HG02973 (cell line): ENCODE measurements around the gene TNFSF13.

Experiments
- ATAC-seq: cut with Tn5 transposase; IDR thresholded peaks from one replicate; pipeline ENCODE4 v1.9.1; 2021; ENCODE audit warnings: moderate library complexity; ENCODE audit not compliant: unreplicated experiment

Gene TNFSF13

GRCh38 chr17:7573324-7574080, 15.0 kb downstream of the TNFSF13 start:
- ATAC-seq: no peak

GRCh38 chr17:7574176-7574953, 15.8 kb downstream of the TNFSF13 start:
- ATAC-seq: no peak

DNA sequence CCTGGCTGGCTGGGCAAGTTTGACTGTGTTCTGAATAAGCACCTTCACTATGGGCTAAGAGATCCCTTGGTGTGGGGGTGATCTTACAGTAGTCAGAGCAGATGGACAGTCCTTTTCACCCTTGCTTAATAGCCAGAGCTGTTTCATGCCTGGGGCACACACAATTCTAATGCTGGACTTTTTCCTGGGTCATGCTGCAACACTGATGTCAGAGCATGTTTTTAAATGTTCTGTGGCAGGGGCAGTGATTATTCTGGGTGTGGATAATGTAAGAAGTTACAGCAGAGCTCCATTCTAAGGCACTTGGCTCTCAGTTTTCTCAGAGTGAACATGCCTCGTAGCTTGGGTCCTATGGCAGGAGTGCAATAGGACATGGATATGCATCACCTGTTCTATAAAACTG, 16.9 kb downstream of the TNFSF13 start:
- no peak for ATAC-seq

DNA sequence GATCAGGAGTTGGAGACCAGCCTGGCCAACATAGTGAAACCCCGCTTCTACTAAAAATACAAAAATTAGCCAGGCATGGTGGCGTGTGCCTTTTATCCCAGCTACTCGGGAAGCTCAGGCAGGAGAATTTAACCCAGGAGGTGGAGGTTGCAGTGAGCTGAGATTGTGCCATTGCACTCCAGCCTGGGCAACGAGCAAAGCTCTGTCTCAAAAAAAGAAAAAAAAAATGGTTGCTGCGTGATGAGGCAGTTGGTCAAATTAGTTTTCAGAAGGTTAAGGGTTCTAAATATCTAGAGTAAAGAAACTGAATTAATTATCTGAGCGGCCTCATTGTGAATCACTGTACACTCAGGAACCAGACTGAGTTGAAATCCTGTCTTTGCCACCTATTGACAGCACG, 17.4 kb downstream of the TNFSF13 start:
- ATAC-seq: no peak

DNA sequence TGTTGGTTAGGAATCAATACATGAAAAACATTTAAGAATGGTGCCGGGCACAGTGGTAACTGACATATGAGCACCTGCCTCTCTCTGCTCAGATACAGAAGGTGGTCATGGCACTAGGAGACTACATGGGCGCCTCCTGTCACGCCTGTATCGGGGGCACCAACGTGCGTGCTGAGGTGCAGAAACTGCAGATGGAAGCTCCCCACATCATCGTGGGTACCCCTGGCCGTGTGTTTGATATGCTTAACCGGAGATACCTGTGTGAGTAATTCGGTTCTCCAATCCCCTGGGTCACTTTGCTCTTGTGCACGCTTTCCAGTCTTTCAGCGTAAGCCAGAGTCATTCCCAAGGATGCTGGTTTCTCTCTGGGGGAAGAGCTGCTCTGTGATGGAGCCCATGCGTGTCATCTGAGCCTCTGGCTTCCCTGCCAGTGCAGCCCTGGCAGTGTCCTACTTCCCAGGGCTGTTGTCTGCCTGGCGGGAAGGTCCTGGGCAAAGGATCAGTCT, 17.9 kb downstream of the TNFSF13 start:
- no peak for ATAC-seq

GRCh38 chr17:7577327-7578199, 19.0 kb downstream of the TNFSF13 start:
- ATAC-seq: no peak

- peak; percentile 40 for ATAC-seq
These were observed 20.7 kb downstream of the TNFSF13 start, which contains the start of gene CD68 for GRCh38 chr17:7579001-7579833. TSS of gene CD68 (plus strand) at chr17:7579638. CDS start at chr17:7579678, 40 bp downstream.

GRCh38 chr17:7579834-7580603, 21.5 kb downstream of the TNFSF13 start:
- ATAC-seq: no peak

DNA sequence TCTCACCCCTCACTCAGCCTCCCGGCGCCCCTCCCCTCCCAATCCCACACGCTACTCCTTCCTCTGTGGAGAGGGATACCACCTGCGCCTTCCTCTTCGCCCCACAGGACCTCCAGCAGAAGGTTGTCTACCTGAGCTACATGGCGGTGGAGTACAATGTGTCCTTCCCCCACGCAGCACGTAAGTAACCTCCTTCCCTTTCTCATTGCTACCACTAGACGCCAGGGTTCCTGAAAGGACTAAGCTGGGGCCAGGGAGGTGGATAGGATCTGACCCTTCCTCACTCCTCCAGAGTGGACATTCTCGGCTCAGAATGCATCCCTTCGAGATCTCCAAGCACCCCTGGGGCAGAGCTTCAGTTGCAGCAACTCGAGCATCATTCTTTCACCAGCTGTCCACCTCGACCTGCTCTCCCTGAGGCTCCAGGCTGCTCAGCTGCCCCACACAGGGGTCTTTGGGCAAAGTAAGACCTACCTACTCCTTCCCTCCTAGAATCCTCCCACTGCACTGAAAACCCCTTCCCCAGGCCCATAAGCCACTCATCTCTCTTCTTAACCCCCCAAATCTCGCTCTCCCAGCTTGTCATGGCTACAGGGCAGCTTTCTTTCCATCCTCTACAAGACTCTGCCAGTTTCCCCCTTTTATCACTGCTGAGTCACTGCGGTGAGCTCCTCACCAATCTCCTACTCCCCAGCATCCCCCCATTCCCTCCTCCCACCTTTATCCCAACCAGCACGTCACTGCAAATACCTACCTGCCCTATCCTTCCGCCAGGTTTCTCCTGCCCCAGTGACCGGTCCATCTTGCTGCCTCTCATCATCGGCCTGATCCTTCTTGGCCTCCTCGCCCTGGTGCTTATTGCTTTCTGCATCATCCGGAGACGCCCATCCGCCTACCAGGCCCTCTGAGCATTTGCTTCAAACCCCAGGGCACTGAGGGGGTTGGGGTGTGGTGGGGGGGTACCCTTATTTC, 22.3 kb downstream of the TNFSF13 start:
- ATAC-seq: no peak

DNA sequence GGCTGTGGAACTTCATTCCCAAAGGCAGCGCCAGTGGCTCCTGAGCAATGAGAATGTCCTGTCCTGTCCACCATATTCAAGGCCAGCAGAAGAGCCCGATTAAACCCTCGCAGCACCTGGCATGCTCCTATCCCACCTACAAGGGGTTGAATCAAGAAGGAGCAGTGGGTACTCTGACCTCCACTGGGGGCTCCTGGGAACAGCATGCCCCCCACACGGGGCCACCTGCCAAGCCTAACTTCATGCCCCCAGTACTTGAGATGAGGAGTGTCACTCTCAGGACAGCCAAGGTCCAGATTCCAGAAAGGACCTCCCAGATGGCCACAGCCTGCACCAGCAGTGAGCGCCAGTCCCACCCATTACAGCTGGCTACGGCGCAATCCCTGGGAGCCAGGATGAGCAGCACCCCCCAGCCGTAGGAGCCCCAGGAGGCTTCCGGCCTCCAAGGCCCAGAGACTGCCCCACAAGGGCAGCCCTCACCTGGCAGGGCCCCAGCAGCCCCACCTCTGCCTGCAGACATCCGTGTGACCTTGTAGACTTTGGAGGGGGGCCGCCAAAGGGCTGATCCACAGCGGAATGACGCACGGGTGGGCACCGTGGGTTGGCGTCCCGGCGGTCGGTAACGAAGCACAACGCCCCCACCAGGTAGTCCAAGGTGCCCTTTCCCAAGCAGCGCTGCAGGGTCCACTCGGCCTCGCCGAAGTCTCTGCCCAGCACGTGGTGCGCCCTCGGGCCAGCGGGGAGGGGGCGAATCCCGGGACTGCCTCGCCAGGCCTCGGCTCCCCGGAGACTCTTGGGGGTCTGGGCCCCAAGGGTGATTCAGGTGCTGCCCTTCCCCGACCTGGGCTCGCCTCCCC, 24.1 kb downstream of the TNFSF13 start:
- no peak for ATAC-seq

- peak; percentile 49 for ATAC-seq
These were observed 24.9 kb downstream of the TNFSF13 start, which contains the start of gene MPDU1 for GRCh38 chr17:7583253-7584109. TSS of gene MPDU1 (plus strand) at chr17:7583852. CDS start at chr17:7583863, 11 bp downstream.

GRCh38 chr17:7586673-7587419, 28.3 kb downstream of the TNFSF13 start:
- no peak for ATAC-seq

- no peak for ATAC-seq
These were observed 29.0 kb downstream of the TNFSF13 start for GRCh38 chr17:7587420-7588151.

DNA sequence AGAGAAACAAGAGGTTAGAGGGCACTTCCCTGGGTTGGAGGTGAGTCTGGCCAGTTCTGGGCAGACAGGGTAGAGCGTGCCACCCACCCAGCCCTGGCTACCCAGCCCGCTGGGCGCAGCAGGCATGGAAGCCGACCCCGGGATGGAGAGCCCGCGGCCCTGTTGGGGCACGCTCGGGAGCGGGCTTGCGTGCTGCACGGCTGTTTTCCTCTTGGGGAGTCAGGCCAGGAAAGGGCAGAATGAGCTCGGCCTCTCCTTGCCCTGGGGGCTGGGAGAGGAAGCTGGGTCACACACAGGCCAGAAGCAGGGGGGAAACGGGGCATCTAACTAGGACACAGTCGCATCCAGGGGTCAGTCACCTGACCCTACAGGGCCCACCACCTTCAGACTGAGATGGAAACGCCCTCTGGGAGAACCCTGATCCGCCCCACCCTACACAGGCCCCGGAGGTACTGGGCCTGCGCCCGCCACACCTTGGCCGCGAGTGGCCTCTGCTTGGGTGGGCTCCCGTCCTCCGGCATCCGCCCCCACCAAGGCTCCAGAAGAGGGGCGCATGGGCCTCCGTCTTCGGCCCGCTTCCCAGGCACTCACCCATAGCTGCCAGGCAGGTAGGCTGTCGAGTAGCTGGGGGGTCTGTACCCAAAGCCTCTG, 30.1 kb downstream of the TNFSF13 start:
- ATAC-seq: no peak
